ENCODE measurements around the gene STK16.
"Not testable (repeated sequence)": the region's sequence is repeated elsewhere in the genome, so short reads cannot be mapped to it uniquely, and the experiment has no call there.

The STK16 gene

GRCh38 chr2:219285894-219286425, 40.7 kb downstream of the STK16 start:
- Histone ChIP-seq H3K27me3 (ENCODE audit: low read depth, low read length) (no peaks in the 10 kb centered on the region), H3K27ac (ENCODE audit: low read length) (no peak overlapping the region), H3K4me1 (ENCODE audit: control insufficient read depth in 1 of 2, insufficient read depth in 2 of 2, low read length in 2 of 2) (peaks cover 3 to 29% of the 10 kb centered on the region in 2 donors), H3K4me3 (ENCODE audit: low read depth in 1 of 2, low read length in 2 of 2) (no peak overlapping the region), H3K36me3 (ENCODE audit: control insufficient read depth in 1 of 2, insufficient read depth in 2 of 2, low read length in 2 of 2) (peaks cover 40 to 47% of the 10 kb centered on the region in 2 donors), H3K9me3 (ENCODE audit: control insufficient read depth in 1 of 2, low read length in 2 of 2) (no peaks in the 10 kb centered on the region)

- no peak overlapping the region for H3K27ac ChIP-seq (ENCODE audit: low read length)
- peaks cover 35 to 41% of the 10 kb centered on the region in 2 donors for H3K36me3 ChIP-seq (ENCODE audit: control insufficient read depth in 1 of 2, insufficient read depth in 2 of 2, low read length in 2 of 2)
- peaks cover 3 to 23% of the 10 kb centered on the region in 2 donors for H3K4me1 ChIP-seq (ENCODE audit: control insufficient read depth in 1 of 2, insufficient read depth in 2 of 2, low read length in 2 of 2)
- no peak overlapping the region for H3K4me3 ChIP-seq (ENCODE audit: low read depth in 1 of 2, low read length in 2 of 2)
- no peaks in the 10 kb centered on the region for H3K27me3 ChIP-seq (ENCODE audit: low read depth, low read length)
- H3K9me3 ChIP-seq (ENCODE audit: control insufficient read depth in 1 of 2, low read length in 2 of 2), result no peaks in the 10 kb centered on the region
Measured at GRCh38 chr2:219286436-219287115, 41.3 kb downstream of the STK16 start.

GRCh38 chr2:219287116-219287440, 41.8 kb downstream of the STK16 start:
- H3K36me3 ChIP-seq (ENCODE audit: control insufficient read depth in 1 of 2, insufficient read depth in 2 of 2, low read length in 2 of 2), result peaks cover 30 to 36% of the 10 kb centered on the region in 2 donors
- not testable (repeated sequence) for H3K4me3 ChIP-seq (ENCODE audit: low read depth in 1 of 2, low read length in 2 of 2); H3K27ac ChIP-seq (ENCODE audit: low read length); H3K9me3 ChIP-seq (ENCODE audit: control insufficient read depth in 1 of 2, low read length in 2 of 2); H3K27me3 ChIP-seq (ENCODE audit: low read depth, low read length)
- peaks cover 3 to 18% of the 10 kb centered on the region in 2 donors for H3K4me1 ChIP-seq (ENCODE audit: control insufficient read depth in 1 of 2, insufficient read depth in 2 of 2, low read length in 2 of 2)

- peaks cover 3 to 18% of the 10 kb centered on the region in 2 donors for H3K4me1 ChIP-seq (ENCODE audit: control insufficient read depth in 1 of 2, insufficient read depth in 2 of 2, low read length in 2 of 2)
- no peak overlapping the region for H3K4me3 ChIP-seq (ENCODE audit: low read depth in 1 of 2, low read length in 2 of 2)
- no peaks in the 10 kb centered on the region for H3K27me3 ChIP-seq (ENCODE audit: low read depth, low read length)
- no peaks in the 10 kb centered on the region for H3K9me3 ChIP-seq (ENCODE audit: control insufficient read depth in 1 of 2, low read length in 2 of 2)
- H3K36me3 ChIP-seq (ENCODE audit: control insufficient read depth in 1 of 2, insufficient read depth in 2 of 2, low read length in 2 of 2), result peaks cover 23 to 29% of the 10 kb centered on the region in 2 donors
- H3K27ac ChIP-seq (ENCODE audit: low read length), result no peak overlapping the region
Measured at GRCh38 chr2:219287580-219288265, 42.4 kb downstream of the STK16 start.

- peaks cover 3 to 19% of the 10 kb centered on the region in 2 donors for H3K4me1 ChIP-seq (ENCODE audit: control insufficient read depth in 1 of 2, insufficient read depth in 2 of 2, low read length in 2 of 2)
- H3K27me3 ChIP-seq (ENCODE audit: low read depth, low read length), result no peaks in the 10 kb centered on the region
- no peaks in the 10 kb centered on the region for H3K9me3 ChIP-seq (ENCODE audit: control insufficient read depth in 1 of 2, low read length in 2 of 2)
- H3K36me3 ChIP-seq (ENCODE audit: control insufficient read depth in 1 of 2, insufficient read depth in 2 of 2, low read length in 2 of 2), result peaks cover 12 to 15% of the 10 kb centered on the region in 2 donors
- no peak overlapping the region for H3K4me3 ChIP-seq (ENCODE audit: low read depth in 1 of 2, low read length in 2 of 2)
- H3K27ac ChIP-seq (ENCODE audit: low read length), result no peak overlapping the region
Measured at GRCh38 chr2:219289195-219289536, 43.9 kb downstream of the STK16 start.

GRCh38 chr2:219289537-219290361, 44.5 kb downstream of the STK16 start:
- Histone ChIP-seq H3K9me3 (ENCODE audit: control insufficient read depth in 1 of 2, low read length in 2 of 2) (no peaks in the 10 kb centered on the region), H3K27me3 (ENCODE audit: low read depth, low read length) (no peaks in the 10 kb centered on the region), H3K4me3 (ENCODE audit: low read depth in 1 of 2, low read length in 2 of 2) (no peak overlapping the region), H3K36me3 (ENCODE audit: control insufficient read depth in 1 of 2, insufficient read depth in 2 of 2, low read length in 2 of 2) (peaks cover 7 to 10% of the 10 kb centered on the region in 2 donors), H3K4me1 (ENCODE audit: control insufficient read depth in 1 of 2, insufficient read depth in 2 of 2, low read length in 2 of 2) (peaks cover 3 to 22% of the 10 kb centered on the region in 2 donors), H3K27ac (ENCODE audit: low read length) (no peak overlapping the region)

- Histone ChIP-seq H3K36me3 (ENCODE audit: control insufficient read depth in 1 of 2, insufficient read depth in 2 of 2, low read length in 2 of 2) (peaks cover 0 to 2% of the 10 kb centered on the region in 2 donors), H3K4me3 (ENCODE audit: low read depth in 1 of 2, low read length in 2 of 2) (no peak overlapping the region), H3K9me3 (ENCODE audit: control insufficient read depth in 1 of 2, low read length in 2 of 2) (no peaks in the 10 kb centered on the region), H3K4me1 (ENCODE audit: control insufficient read depth in 1 of 2, insufficient read depth in 2 of 2, low read length in 2 of 2) (peaks cover 3 to 16% of the 10 kb centered on the region in 2 donors), H3K27ac (ENCODE audit: low read length) (no peak overlapping the region), H3K27me3 (ENCODE audit: low read depth, low read length) (no peaks in the 10 kb centered on the region)
Measured at GRCh38 chr2:219290381-219291171, 45.3 kb downstream of the STK16 start.

GRCh38 chr2:219291394-219291793, 46.1 kb downstream of the STK16 start:
- no peaks in the 10 kb centered on the region for H3K36me3 ChIP-seq (ENCODE audit: control insufficient read depth in 1 of 2, insufficient read depth in 2 of 2, low read length in 2 of 2)
- no peaks in the 10 kb centered on the region for H3K27me3 ChIP-seq (ENCODE audit: low read depth, low read length)
- peaks cover 3 to 15% of the 10 kb centered on the region in 2 donors for H3K4me1 ChIP-seq (ENCODE audit: control insufficient read depth in 1 of 2, insufficient read depth in 2 of 2, low read length in 2 of 2)
- H3K27ac ChIP-seq (ENCODE audit: low read length), result no peak overlapping the region
- H3K9me3 ChIP-seq (ENCODE audit: control insufficient read depth in 1 of 2, low read length in 2 of 2), result no peaks in the 10 kb centered on the region
- no peak overlapping the region for H3K4me3 ChIP-seq (ENCODE audit: low read depth in 1 of 2, low read length in 2 of 2)

- H3K9me3 ChIP-seq (ENCODE audit: control insufficient read depth in 1 of 2, low read length in 2 of 2), result no peaks in the 10 kb centered on the region
- no peak overlapping the region for H3K27ac ChIP-seq (ENCODE audit: low read length)
- H3K27me3 ChIP-seq (ENCODE audit: low read depth, low read length), result no peaks in the 10 kb centered on the region
- H3K4me1 ChIP-seq (ENCODE audit: control insufficient read depth in 1 of 2, insufficient read depth in 2 of 2, low read length in 2 of 2), result peaks cover 3 to 15% of the 10 kb centered on the region in 2 donors
- no peaks in the 10 kb centered on the region for H3K36me3 ChIP-seq (ENCODE audit: control insufficient read depth in 1 of 2, insufficient read depth in 2 of 2, low read length in 2 of 2)
- H3K4me3 ChIP-seq (ENCODE audit: low read depth in 1 of 2, low read length in 2 of 2), result no peak overlapping the region
Measured at GRCh38 chr2:219291910-219292490, 46.7 kb downstream of the STK16 start.

- Histone ChIP-seq H3K36me3 (ENCODE audit: control insufficient read depth in 1 of 2, insufficient read depth in 2 of 2, low read length in 2 of 2) (no peaks in the 10 kb centered on the region), H3K9me3 (ENCODE audit: control insufficient read depth in 1 of 2, low read length in 2 of 2) (no peaks in the 10 kb centered on the region), H3K27me3 (ENCODE audit: low read depth, low read length) (no peaks in the 10 kb centered on the region), H3K4me3 (ENCODE audit: low read depth in 1 of 2, low read length in 2 of 2) (no peak overlapping the region), H3K4me1 (ENCODE audit: control insufficient read depth in 1 of 2, insufficient read depth in 2 of 2, low read length in 2 of 2) (peaks cover 3 to 15% of the 10 kb centered on the region in 2 donors), H3K27ac (ENCODE audit: low read length) (no peak overlapping the region)
Measured at GRCh38 chr2:219292616-219293015, 47.3 kb downstream of the STK16 start.
